Keratinocyte (primary cell): Measurements from ENCODE around the gene EGFL7.

Experiments used
- EZH2 ChIP-seq: IDR thresholded peaks from one replicate; pipeline ENCODE4 v1.6.1; 2012; ENCODE audit warnings: inconsistent platforms, mild to moderate bottlenecking, low read length, moderate library complexity
- TF ChIP-seq, protein P1 (sequence below), 3 experiments: IDR thresholded peaks in 1 of 3; conservative IDR thresholded peaks in 1 of 3; optimal IDR thresholded peaks in 1 of 3; 2 replicates in 2 of 3; 3 replicates in 1 of 3; pipeline versions ENCODE3 to v1.5.1; 2011; ENCODE audit warnings: low read length in 3 of 3, mild to moderate bottlenecking in 3 of 3, moderate library complexity in 2 of 3, control low read depth in 1 of 3, inconsistent platforms in 1 of 3; ENCODE audit not compliant: insufficient read depth in 2 of 3; ENCODE audit errors: extremely low read depth in 1 of 3

DNA sequence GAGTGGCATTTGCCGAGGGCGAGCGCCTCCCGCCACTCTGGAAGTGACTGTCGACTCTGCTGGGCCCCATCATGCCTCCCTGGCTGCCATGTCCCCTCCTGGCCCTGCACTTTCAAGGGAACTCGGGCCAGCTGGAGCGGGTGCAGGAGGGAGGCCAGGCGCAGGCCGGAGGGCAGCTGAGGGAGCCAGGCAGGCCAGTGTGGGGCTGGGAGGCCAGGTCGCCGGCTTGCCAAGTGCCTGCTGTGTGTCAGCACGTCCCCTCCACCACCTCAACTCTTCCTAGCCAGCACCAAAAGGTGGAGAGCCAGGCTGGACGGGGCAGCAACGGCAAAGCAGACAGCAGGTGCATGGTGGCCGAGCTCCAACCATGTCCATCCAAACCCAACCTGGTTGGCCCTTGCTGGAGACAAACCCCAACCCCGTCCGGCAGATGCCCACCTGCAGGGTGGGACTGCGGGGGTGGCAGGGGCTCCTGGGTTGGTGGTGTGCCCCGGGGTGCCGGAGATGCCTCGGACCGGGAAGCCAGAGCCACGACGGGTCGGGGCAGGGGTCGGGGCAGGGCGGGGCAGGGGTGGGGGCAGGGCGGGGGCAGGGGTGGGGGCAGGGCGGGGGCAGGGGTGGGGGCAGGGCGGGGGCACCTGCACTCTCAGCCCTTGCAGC is 36.5 kb upstream of the EGFL7 start:
- no peak for TF ChIP-seq EZH2
- TF ChIP-seq, protein P1, sequence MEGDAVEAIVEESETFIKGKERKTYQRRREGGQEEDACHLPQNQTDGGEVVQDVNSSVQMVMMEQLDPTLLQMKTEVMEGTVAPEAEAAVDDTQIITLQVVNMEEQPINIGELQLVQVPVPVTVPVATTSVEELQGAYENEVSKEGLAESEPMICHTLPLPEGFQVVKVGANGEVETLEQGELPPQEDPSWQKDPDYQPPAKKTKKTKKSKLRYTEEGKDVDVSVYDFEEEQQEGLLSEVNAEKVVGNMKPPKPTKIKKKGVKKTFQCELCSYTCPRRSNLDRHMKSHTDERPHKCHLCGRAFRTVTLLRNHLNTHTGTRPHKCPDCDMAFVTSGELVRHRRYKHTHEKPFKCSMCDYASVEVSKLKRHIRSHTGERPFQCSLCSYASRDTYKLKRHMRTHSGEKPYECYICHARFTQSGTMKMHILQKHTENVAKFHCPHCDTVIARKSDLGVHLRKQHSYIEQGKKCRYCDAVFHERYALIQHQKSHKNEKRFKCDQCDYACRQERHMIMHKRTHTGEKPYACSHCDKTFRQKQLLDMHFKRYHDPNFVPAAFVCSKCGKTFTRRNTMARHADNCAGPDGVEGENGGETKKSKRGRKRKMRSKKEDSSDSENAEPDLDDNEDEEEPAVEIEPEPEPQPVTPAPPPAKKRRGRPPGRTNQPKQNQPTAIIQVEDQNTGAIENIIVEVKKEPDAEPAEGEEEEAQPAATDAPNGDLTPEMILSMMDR (optimal IDR thresholded peaks at IDR 0.05 in 1 of 3, IDR thresholded peaks at IDR 0.05 in 1 of 3, conservative IDR thresholded peaks at IDR 0.05 in 1 of 3; ENCODE audit: extremely low read depth in 1 of 3, insufficient read depth in 2 of 3, low read length in 3 of 3): no peak
